NK-92 (cell line): ENCODE data around the gene STAG1.
"Not testable (repeated sequence)": the region's sequence is repeated elsewhere in the genome, so short reads cannot be mapped to it uniquely, and the experiment has no call there.

Source experiments
- DNase-seq: peaks from one replicate; lab custom pipeline; 2025; ENCODE audit not compliant: unreplicated experiment; lab: John Stamatoyannopoulos, UW

STAG1 gene

GRCh38 chr3:136334726-136335125 is 417.5 kb downstream of the STAG1 start:
- not testable (repeated sequence) for DNase-seq

- no peak for DNase-seq
Measured at GRCh38 chr3:136334209-136334608, 418.0 kb downstream of the STAG1 start.

GRCh38 chr3:136332776-136333175 is 419.4 kb downstream of the STAG1 start:
- no peak for DNase-seq

- DNase-seq = no peak
Measured at GRCh38 chr3:136332302-136332701, 419.9 kb downstream of the STAG1 start.

GRCh38 chr3:136330900-136331299 is 421.3 kb downstream of the STAG1 start:
- DNase-seq = no peak

- no peak for DNase-seq
Measured at GRCh38 chr3:136329593-136329992, 422.6 kb downstream of the STAG1 start.

GRCh38 chr3:136327671-136328070 is 424.5 kb downstream of the STAG1 start:
- DNase-seq = no peak

- no peak for DNase-seq
Measured at GRCh38 chr3:136326316-136326715, 425.9 kb downstream of the STAG1 start.

GRCh38 chr3:136311968-136312367 is 440.2 kb downstream of the STAG1 start:
- DNase-seq = no peak

GRCh38 chr3:136311261-136311660 is 440.9 kb downstream of the STAG1 start:
- no peak for DNase-seq

- DNase-seq = no peak
Measured at GRCh38 chr3:136305879-136306278, 446.3 kb downstream of the STAG1 start.

GRCh38 chr3:136300444-136300843 is 451.7 kb downstream of the STAG1 start:
- DNase-seq = no peak

GRCh38 chr3:136297826-136298225 is 454.4 kb downstream of the STAG1 start:
- no peak for DNase-seq

- no peak for DNase-seq
Measured at GRCh38 chr3:136296960-136297359, 455.2 kb downstream of the STAG1 start.

- no peak for DNase-seq
Measured at GRCh38 chr3:136294176-136294575, 458.0 kb downstream of the STAG1 start.

GRCh38 chr3:136293279-136293678 is 458.9 kb downstream of the STAG1 start:
- DNase-seq = no peak

- no peak for DNase-seq
Measured at GRCh38 chr3:136292500-136292899, 459.7 kb downstream of the STAG1 start.

- no peak for DNase-seq
Measured at GRCh38 chr3:136291302-136291701, 460.9 kb downstream of the STAG1 start.
